HepG2 (cell line): ENCODE data around the gene ABO. TPM values are rescaled to one million over a fixed set of nuclear protein-coding genes. Genes with fewer than 3 reads are reported as not detected.

ENCODE experiments used
- ATAC-seq: fragments of 200-7000 bp; cut with Tn5 transposase; 3 replicates; pipeline ENCODE4 v1.9.1; 2020; ENCODE audit warnings: mild to moderate bottlenecking, moderate library complexity
- BruUV-seq: library from RNA; stranded (reverse); fragments of 400-500 nt; replicated peaks from 2 replicates; lab custom pipeline; 2021; lab: Mats Ljungman, UMichigan
- CTCF ChIA-PET: fragments of 300-600 bp; formaldehyde crosslinking; extraction: SDS; loops from one replicate; lab custom pipeline; 2021; ENCODE audit warnings: low total read pairs, inconsistent platforms, low intra/inter-chr PET ratio; lab: Yijun Ruan, JAX
- POLR2A ChIA-PET: fragments of 350-600 bp; sonication (Branson Sonifier 250); formaldehyde crosslinking; loops from one replicate; lab custom pipeline; 2020; ENCODE audit warnings: antibody characterized with exemption, inconsistent platforms; lab: Yijun Ruan, JAX
- DNase-seq: peaks from one replicate; pipeline ENCODE4 v3.0.0-alpha.2; 2015; ENCODE audit warnings: low spot score
- FAIRE-seq: peaks from 3 replicates; lab custom pipeline; 2011; peaks lifted over from hg19 to GRCh38; lab: Jason Lieb, UNC
- H2AFZ ChIP-seq: one replicate; pipeline ENCODE4 v1.6.1; 2011; ENCODE audit warnings: low read length, inconsistent platforms
- H3K27ac ChIP-seq: fragments of 300-600 bp; 3 replicates; pipeline ENCODE4 v1.8.0; 2011; ENCODE audit warnings: mixed run types, mild to moderate bottlenecking, mixed read lengths, low read length, inconsistent platforms; ENCODE audit not compliant: insufficient read depth; ENCODE audit errors: extremely low read length
- H3K27me3 ChIP-seq, 2 experiments: fragments of 200-600 bp in 1 of 2; 2 replicates in 1 of 2; 3 replicates in 1 of 2; pipeline versions ENCODE4 v1.6.0 to v1.8.0; 2011; ENCODE audit warnings: low read length in 2 of 2, mild to moderate bottlenecking in 2 of 2, moderate library complexity in 2 of 2, inconsistent platforms in 1 of 2; ENCODE audit not compliant: insufficient read depth in 2 of 2, control insufficient read depth in 1 of 2
- H3K36me3 ChIP-seq, 2 experiments: fragments of 200-600 bp in 1 of 2; replicated peaks in 1 of 2; 2 replicates in 1 of 2; 3 replicates in 1 of 2; pipeline versions ENCODE4 v1.5.1 to v1.8.0; 2011; ENCODE audit warnings: low read length in 2 of 2, inconsistent platforms in 1 of 2; ENCODE audit not compliant: insufficient read depth in 2 of 2, control insufficient read depth in 1 of 2
- H3K4me1 ChIP-seq: 2 replicates; pipeline ENCODE4 v1.5.1; 2012; ENCODE audit warnings: low read length, inconsistent platforms; ENCODE audit not compliant: insufficient read depth
- H3K4me2 ChIP-seq: 2 replicates; pipeline ENCODE4 v1.6.0; 2011; ENCODE audit warnings: low read depth, low read length, inconsistent platforms
- H3K4me3 ChIP-seq, 3 experiments: fragments of 200-600 bp in 1 of 3; sonication (generic), shearing (Covaris generic) in 1 of 3; replicated peaks in 1 of 3; 2 replicates each; pipeline ENCODE4 v1.5.1; 2011 to 2016; ENCODE audit warnings: low read length in 3 of 3, inconsistent platforms in 2 of 3, low read depth in 2 of 3, mild to moderate bottlenecking in 2 of 3, control low read depth in 1 of 3, mixed read lengths in 1 of 3; ENCODE audit not compliant: insufficient read depth in 1 of 3
- H3K79me2 ChIP-seq: one replicate; pipeline ENCODE4 v1.6.1; 2011; ENCODE audit warnings: low read length, inconsistent platforms; ENCODE audit not compliant: insufficient read depth
- H3K9ac ChIP-seq: 2 replicates; pipeline ENCODE4 v1.6.0; 2011; ENCODE audit warnings: mild to moderate bottlenecking, low read depth, low read length, inconsistent platforms; ENCODE audit not compliant: insufficient read depth
- H3K9me3 ChIP-seq: 2 replicates; pipeline ENCODE4 v1.5.1; 2012; ENCODE audit warnings: mild to moderate bottlenecking, low read length
- H4K20me1 ChIP-seq: 2 replicates; pipeline ENCODE4 v1.6.0; 2011; ENCODE audit warnings: inconsistent platforms, mild to moderate bottlenecking, low read length, moderate library complexity; ENCODE audit not compliant: insufficient read depth
- IKZF1 ChIP-seq: fragments of 450-650 bp; IDR thresholded peaks from 2 replicates; pipeline ENCODE4 v1.7.1; 2016
- JDP2 ChIP-seq: sonication (generic); formaldehyde crosslinking; IDR thresholded peaks from 2 replicates; pipeline ENCODE4 v1.8.1; 2022; ENCODE audit warnings: missing genetic modification reagents, borderline replicate concordance
- MBD4 ChIP-seq: IDR thresholded peaks from 2 replicates; pipeline ENCODE4 v1.6.1; 2012; ENCODE audit warnings: low read length, inconsistent platforms, borderline replicate concordance
- MTF2 ChIP-seq: sonication (generic); formaldehyde crosslinking; IDR thresholded peaks from 2 replicates; pipeline ENCODE4 v1.5.0; 2020; ENCODE audit warnings: missing genetic modification reagents, borderline replicate concordance
- PLRG1 ChIP-seq: fragments of 450-650 bp; conservative IDR thresholded peaks from 2 replicates; pipeline ENCODE4 v1.6.1; 2016
- RFX1 ChIP-seq: fragments of 450-650 bp; IDR thresholded peaks from 2 replicates; pipeline ENCODE4 v1.6.1; 2017
- RORA ChIP-seq: sonication (generic); formaldehyde crosslinking; IDR thresholded peaks from 2 replicates; pipeline ENCODE4 v1.5.0; 2020; ENCODE audit warnings: mild to moderate bottlenecking, missing genetic modification reagents, moderate library complexity
- SAP130 ChIP-seq: IDR thresholded peaks from 2 replicates; pipeline ENCODE4 v1.6.1; 2016; ENCODE audit warnings: low read depth
- SOX6 ChIP-seq, 2 experiments: fragments of 450-650 bp in 1 of 2; sonication (generic) in 1 of 2; formaldehyde crosslinking in 1 of 2; IDR thresholded peaks; 2 replicates each; pipeline versions ENCODE4 v1.4.0 to v1.6.1; 2017 to 2020; ENCODE audit warnings: antibody characterized with exemption in 1 of 2, mild to moderate bottlenecking in 1 of 2, missing genetic modification reagents in 1 of 2
- TAF1 ChIP-seq: sonication (generic); formaldehyde crosslinking; IDR thresholded peaks from 2 replicates; pipeline ENCODE4 v1.4.0; 2020; ENCODE audit warnings: missing genetic modification reagents
- ZBTB21 ChIP-seq: sonication (generic); formaldehyde crosslinking; IDR thresholded peaks from 2 replicates; pipeline ENCODE4 v1.4.0; 2020; ENCODE audit warnings: missing genetic modification reagents
- ZNF589 ChIP-seq: sonication (generic); formaldehyde crosslinking; conservative IDR thresholded peaks from 2 replicates; pipeline ENCODE4 v1.8.0; 2022; ENCODE audit warnings: mild to moderate bottlenecking, moderate library complexity, missing genetic modification reagents
- ZSCAN21 ChIP-seq: sonication (generic); formaldehyde crosslinking; IDR thresholded peaks from 2 replicates; pipeline ENCODE4 v1.8.0; 2022; ENCODE audit warnings: mild to moderate bottlenecking, missing genetic modification reagents, moderate library complexity, borderline replicate concordance
- WGBS: methylation state at CpG from one replicate; pipeline ENCODE4 v1.1.6; 2017; ENCODE audit warnings: low lambda C conversion rate; 5-methylcytosine and 5-hydroxymethylcytosine counted together
- in situ Hi-C: cut with HindIII; loops from 2 replicates; pipeline ENCODE4 v1.10.0; 2017; ENCODE audit warnings: low pct_unique_long_range_greater_than_20kb; ENCODE audit not compliant: extremely low pct_ligation_motif_present
- intact Hi-C: fragments of 100-400 bp; cut with micrococcal nuclease; formaldehyde crosslinking; loops from one replicate; pipeline ENCODE4 v1.10.0; 2022; ENCODE audit not compliant: unreplicated experiment
- polyA plus RNA-seq, 8 experiments: library from polyadenylated mRNA; depleted of rRNA in 3 of 8; stranded (reverse) in 7 of 8; unstranded in 1 of 8; fragments of >200 nt; fragmentation: Illumina TruSeq in 4 of 8; extraction: Trizol in 4 of 8; gene quantifications; 2 replicates each; pipeline versions ENCODE4 v1.2.1 to v1.2.3, GENCODE V29; 2011 to 2016; ENCODE audit warnings: low read depth in 4 of 8, missing spikeins in 1 of 8, mixed read lengths in 1 of 8; ENCODE audit not compliant: insufficient read depth in 1 of 8
- total RNA-seq, 5 experiments: library from RNA; depleted of rRNA; stranded (reverse); fragments of >200 nt; fragmentation: Illumina TruSeq; extraction: Trizol; gene quantifications; 2 replicates each; pipeline ENCODE4 v1.2.3, GENCODE V29; 2016; ENCODE audit warnings: low read depth in 1 of 5
- TF ChIP-seq, protein P1 (sequence below): sonication (generic); formaldehyde crosslinking; IDR thresholded peaks from 2 replicates; pipeline ENCODE4 v1.5.0; 2020; ENCODE audit warnings: missing genetic modification reagents
- TF ChIP-seq, protein P2 (sequence below): sonication (generic); formaldehyde crosslinking; conservative IDR thresholded peaks from 2 replicates; pipeline ENCODE4 v1.4.0; 2020; ENCODE audit warnings: missing genetic modification reagents

ABO gene
- total and polyA plus RNA-seq, 2 of the 13 experiments (the other 11 are each of a cell fraction or from before 2014, with no cell fraction given): not detected

DNA sequence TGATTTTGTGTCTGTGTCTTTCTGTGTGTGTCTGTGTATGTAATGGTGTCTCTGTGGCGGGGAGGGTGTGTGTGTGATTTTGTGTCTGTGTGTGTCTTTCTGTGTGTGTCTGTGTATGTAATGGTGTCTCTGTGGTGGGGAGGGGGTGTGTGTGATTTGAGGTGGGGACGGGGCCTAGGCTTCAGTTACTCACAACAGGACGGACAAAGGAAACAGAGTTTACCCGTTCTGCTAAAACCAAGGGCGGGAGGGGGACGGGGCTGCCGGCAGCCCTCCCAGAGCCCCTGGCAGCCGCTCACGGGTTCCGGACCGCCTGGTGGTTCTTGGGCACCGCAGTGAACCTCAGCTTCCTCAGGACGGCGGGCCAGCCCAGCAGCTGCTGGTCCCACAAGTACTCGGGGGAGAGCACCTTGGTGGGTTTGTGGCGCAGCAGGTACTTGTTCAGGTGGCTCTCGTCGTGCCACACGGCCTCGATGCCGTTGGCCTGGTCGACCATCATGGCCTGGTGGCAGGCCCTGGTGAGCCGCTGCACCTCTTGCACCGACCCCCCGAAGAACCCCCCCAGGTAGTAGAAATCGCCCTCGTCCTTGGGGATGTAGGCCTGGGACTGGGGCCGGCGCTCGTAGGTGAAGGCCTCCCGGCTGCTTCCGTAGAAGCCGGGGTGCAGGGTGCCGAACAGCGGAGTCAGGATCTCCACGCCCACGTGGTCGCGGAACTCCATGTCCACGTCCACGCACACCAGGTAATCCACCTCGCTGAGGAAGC, 19.4 kb downstream of the ABO start:
- H3K9ac ChIP-seq: no peak overlapping the region
- no peaks in the 10 kb centered on the region for H3K36me3 ChIP-seq
- no peak overlapping the region for H3K4me3 ChIP-seq
- H3K27ac ChIP-seq: no peak overlapping the region
- no TSS peak for BruUV-seq
- CTCF ChIA-PET: no interaction called here
- ATAC-seq (no peak), DNase-seq (no peak), FAIRE-seq (no peak)
- POLR2A ChIA-PET: no interaction called here
- no peaks in the 10 kb centered on the region for H3K79me2 ChIP-seq
- in situ Hi-C loops: no loop called here
- H3K4me1 ChIP-seq: peaks cover 15% of the 10 kb centered on the region
- no peak overlapping the region for H3K4me2 ChIP-seq
- no peaks in the 10 kb centered on the region; the same call in 1 of the 2 replicates for H3K9me3 ChIP-seq
- WGBS: 75% methylated on average over 14 of the region's 42 CpGs
- H2AFZ ChIP-seq: no peak overlapping the region
- intact Hi-C loops: no loop called here
- H4K20me1 ChIP-seq: no peaks in the 10 kb centered on the region
- H3K27me3 ChIP-seq: peaks cover 2 to 11% of the 10 kb centered on the region in 2 experiments; a peak in 2 of 5 replicates
- TF ChIP-seq IKZF1 (no peak), SAP130 (CRISPR knock-in tag) (no peak), TAF1 (CRISPR knock-in tag) (no peak), ZBTB21 (CRISPR knock-in tag) (no peak), MTF2 (CRISPR knock-in tag) (no peak), RORA (CRISPR knock-in tag) (no peak), SOX6 (IDR thresholded peaks at IDR 0.05) (no peak), SOX6 (CRISPR knock-in tag; IDR thresholded peaks at IDR 0.05) (no peak), MBD4 (no peak), RFX1 (no peak), ZSCAN21 (no peak), ZNF589 (no peak), JDP2 (no peak), PLRG1 (no peak)
- TF ChIP-seq, protein P1, sequence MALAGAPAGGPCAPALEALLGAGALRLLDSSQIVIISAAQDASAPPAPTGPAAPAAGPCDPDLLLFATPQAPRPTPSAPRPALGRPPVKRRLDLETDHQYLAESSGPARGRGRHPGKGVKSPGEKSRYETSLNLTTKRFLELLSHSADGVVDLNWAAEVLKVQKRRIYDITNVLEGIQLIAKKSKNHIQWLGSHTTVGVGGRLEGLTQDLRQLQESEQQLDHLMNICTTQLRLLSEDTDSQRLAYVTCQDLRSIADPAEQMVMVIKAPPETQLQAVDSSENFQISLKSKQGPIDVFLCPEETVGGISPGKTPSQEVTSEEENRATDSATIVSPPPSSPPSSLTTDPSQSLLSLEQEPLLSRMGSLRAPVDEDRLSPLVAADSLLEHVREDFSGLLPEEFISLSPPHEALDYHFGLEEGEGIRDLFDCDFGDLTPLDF (CRISPR knock-in tag): no peak
- TF ChIP-seq, protein P2, sequence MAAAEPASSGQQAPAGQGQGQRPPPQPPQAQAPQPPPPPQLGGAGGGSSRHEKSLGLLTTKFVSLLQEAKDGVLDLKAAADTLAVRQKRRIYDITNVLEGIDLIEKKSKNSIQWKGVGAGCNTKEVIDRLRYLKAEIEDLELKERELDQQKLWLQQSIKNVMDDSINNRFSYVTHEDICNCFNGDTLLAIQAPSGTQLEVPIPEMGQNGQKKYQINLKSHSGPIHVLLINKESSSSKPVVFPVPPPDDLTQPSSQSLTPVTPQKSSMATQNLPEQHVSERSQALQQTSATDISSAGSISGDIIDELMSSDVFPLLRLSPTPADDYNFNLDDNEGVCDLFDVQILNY (CRISPR knock-in tag): no peak
